ENCODE data around the gene LCN15.

LCN15 gene

GRCh38 chr9:136764301-136764891 is at the start of gene LCN15:
Gene LCN15 (minus strand): TSS chr9:136764518. CDS start chr9:136764488, 30 bp downstream.
- no peak within 1 kb of the TSS for H3K4me3 ChIP-seq (ENCODE audit: low read depth, low read length)
- no peak for DNase-seq (ENCODE audit: low read depth)
- no peak for TF ChIP-seq CTCF (IDR thresholded peaks at IDR 0.05; ENCODE audit: insufficient read depth, low read depth, low read length, missing control alignments)

DNA sequence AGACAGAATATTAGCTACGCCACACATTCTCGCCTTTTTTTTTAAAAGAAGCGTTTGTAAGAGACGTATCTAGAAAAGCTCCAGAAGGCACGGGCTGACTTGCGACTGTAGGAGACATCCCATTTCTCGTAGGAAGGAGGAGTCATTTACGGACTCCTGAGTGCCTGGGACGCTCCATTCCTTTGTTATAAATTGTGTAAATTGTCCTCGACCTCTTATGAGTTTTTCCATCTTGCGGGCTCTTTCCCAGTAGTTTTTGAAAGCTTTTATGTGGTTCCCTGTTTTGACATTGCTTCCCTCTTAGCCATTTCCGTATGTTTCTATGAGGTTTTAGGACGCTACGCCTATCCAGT is 44.5 kb upstream of the LCN15 start:
- no peak for TF ChIP-seq CTCF (IDR thresholded peaks at IDR 0.05; ENCODE audit: insufficient read depth, low read depth, low read length, missing control alignments)
- H3K4me3 ChIP-seq (ENCODE audit: low read depth, low read length), result peak overlapping the region; percentile 71
- DNase-seq (ENCODE audit: low read depth), result no peak

DNA sequence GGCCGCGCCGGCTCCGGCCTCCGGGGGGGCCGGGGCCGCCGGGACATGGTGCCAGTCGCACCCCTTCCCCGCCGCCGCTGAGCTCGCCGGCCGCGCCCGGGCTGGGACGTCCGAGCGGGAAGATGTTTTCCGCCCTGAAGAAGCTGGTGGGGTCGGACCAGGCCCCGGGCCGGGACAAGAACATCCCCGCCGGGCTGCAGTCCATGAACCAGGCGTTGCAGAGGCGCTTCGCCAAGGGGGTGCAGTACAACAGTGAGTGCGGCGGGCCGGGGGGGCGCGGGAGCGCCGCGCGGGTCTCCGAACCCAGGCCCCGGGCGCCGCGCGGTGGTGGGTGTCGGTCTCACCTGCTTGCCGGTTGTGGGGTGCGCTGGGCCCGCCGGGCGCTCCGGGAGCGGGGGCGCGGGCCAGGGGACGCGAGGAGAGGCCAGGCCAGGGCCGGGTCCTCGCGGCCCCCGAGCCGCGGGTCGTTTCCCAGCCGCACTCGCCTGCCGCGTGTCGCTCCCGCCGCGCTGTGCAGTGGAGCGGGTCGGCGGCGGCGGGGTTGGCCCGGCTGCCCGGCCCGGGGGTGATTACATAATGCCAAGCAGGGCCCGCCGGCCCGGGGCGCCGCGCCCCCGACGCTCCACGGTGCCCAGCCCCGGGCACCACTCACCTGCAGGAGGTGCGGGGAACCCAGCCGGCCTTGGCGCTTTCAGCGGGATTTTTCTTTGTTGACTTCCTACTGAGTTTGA is 43.9 kb upstream of the LCN15 start:
- H3K4me3 ChIP-seq (ENCODE audit: low read depth, low read length), result peak overlapping the region; percentile 71
- no peak for TF ChIP-seq CTCF (IDR thresholded peaks at IDR 0.05; ENCODE audit: insufficient read depth, low read depth, low read length, missing control alignments)
- peak; percentile 48 for DNase-seq (ENCODE audit: low read depth)

- H3K4me3 ChIP-seq (ENCODE audit: low read depth, low read length), result peak within 1 kb of the TSS; percentile 93
- no peak for TF ChIP-seq CTCF (IDR thresholded peaks at IDR 0.05; ENCODE audit: insufficient read depth, low read depth, low read length, missing control alignments)
- peak; percentile 84 for DNase-seq (ENCODE audit: low read depth)
These were observed 43.2 kb upstream of the LCN15 start, which contains the start of gene RABL6 for GRCh38 chr9:136807281-136808074. Gene RABL6 (plus strand): TSS chr9:136807948. CDS start chr9:136808197, 249 bp downstream.

DNA sequence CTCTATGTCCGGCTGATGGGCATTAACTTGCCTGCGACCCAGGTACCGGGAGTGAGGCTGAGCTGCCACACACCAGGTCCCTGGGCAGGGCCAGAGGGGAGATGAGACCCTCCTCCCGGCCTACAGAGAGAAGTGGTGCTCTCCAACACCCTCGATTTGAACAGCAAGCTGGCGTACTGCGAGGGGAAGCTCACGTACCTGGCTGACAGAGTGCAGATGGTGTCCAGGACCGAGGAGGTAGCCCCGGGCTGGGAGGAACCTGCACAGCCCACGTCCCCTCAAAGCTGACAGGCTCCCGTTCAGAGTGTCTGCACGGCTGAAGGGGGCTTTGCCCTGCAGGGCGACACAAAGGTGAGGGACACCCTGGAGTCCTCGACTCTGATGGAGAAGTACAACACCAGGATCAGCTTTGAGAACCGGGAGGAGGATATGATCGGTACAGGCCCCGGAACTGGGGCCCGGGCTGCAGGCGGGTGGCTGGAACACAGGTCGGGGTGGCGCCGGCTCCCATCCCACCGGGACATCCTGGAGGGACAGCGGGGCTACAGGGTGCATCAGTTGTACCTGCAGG is 42.4 kb upstream of the LCN15 start:
- TF ChIP-seq CTCF (IDR thresholded peaks at IDR 0.05; ENCODE audit: insufficient read depth, low read depth, low read length, missing control alignments), result no peak
- DNase-seq (ENCODE audit: low read depth), result no peak
- H3K4me3 ChIP-seq (ENCODE audit: low read depth, low read length), result peak overlapping the region; percentile 93

- DNase-seq (ENCODE audit: low read depth), result no peak
- H3K4me3 ChIP-seq (ENCODE audit: low read depth, low read length), result no peak overlapping the region
These were observed 41.7 kb upstream of the LCN15 start for GRCh38 chr9:136806067-136806466.

More at GRCh38 chr9:136806067-136806466, 41.7 kb upstream of the LCN15 start:
- no peak for TF ChIP-seq CTCF (IDR thresholded peaks at IDR 0.05; ENCODE audit: insufficient read depth, low read depth, low read length, missing control alignments)
